GM21390 (cell line): ENCODE results near the gene NEGR1.
A peak's percentile ranks its signal among the peaks of the same experiment; 100 is the strongest.

Experiments used
- ATAC-seq: cut with Tn5 transposase; IDR thresholded peaks from one replicate; pipeline ENCODE4 v1.9.1; 2021; ENCODE audit not compliant: unreplicated experiment

The NEGR1 gene

GRCh38 chr1:71869326-71869725 lies 413.0 kb downstream of the NEGR1 start:
- ATAC-seq = no peak

- ATAC-seq = no peak
Observed at GRCh38 chr1:71862756-71863155, 419.6 kb downstream of the NEGR1 start.

GRCh38 chr1:71861022-71861421 lies 421.3 kb downstream of the NEGR1 start:
- no peak for ATAC-seq

GRCh38 chr1:71859806-71860205 lies 422.5 kb downstream of the NEGR1 start:
- no peak for ATAC-seq

GRCh38 chr1:71857862-71858261 lies 424.5 kb downstream of the NEGR1 start:
- ATAC-seq = no peak

GRCh38 chr1:71853360-71853759 lies 429.0 kb downstream of the NEGR1 start:
- no peak for ATAC-seq

GRCh38 chr1:71850936-71851335 lies 431.4 kb downstream of the NEGR1 start:
- no peak for ATAC-seq

- no peak for ATAC-seq
Observed at GRCh38 chr1:71850515-71850914, 431.8 kb downstream of the NEGR1 start.

- ATAC-seq = no peak
Observed at GRCh38 chr1:71843012-71843411, 439.3 kb downstream of the NEGR1 start.

GRCh38 chr1:71839876-71840275 lies 442.5 kb downstream of the NEGR1 start:
- ATAC-seq = no peak

GRCh38 chr1:71836904-71837303 lies 445.4 kb downstream of the NEGR1 start:
- ATAC-seq = no peak

- peak; percentile 77 for ATAC-seq
Observed at GRCh38 chr1:71835442-71835813, 446.9 kb downstream of the NEGR1 start.

GRCh38 chr1:71834601-71835441 lies 447.5 kb downstream of the NEGR1 start:
- no peak for ATAC-seq

GRCh38 chr1:71831646-71832045 lies 450.7 kb downstream of the NEGR1 start:
- no peak for ATAC-seq

- no peak for ATAC-seq
Observed at GRCh38 chr1:71829346-71829745, 453.0 kb downstream of the NEGR1 start.

- ATAC-seq = no peak
Observed at GRCh38 chr1:71828431-71829012, 453.8 kb downstream of the NEGR1 start.

- no peak for ATAC-seq
Observed at GRCh38 chr1:71823708-71824305, 458.5 kb downstream of the NEGR1 start.

GRCh38 chr1:71817028-71817427 lies 465.3 kb downstream of the NEGR1 start:
- ATAC-seq = no peak

GRCh38 chr1:71809085-71809484 lies 473.3 kb downstream of the NEGR1 start:
- ATAC-seq = no peak

GRCh38 chr1:71804140-71804539 lies 478.2 kb downstream of the NEGR1 start:
- no peak for ATAC-seq

- no peak for ATAC-seq
Observed at GRCh38 chr1:71796006-71796405, 486.3 kb downstream of the NEGR1 start.

- ATAC-seq = no peak
Observed at GRCh38 chr1:71792264-71792663, 490.1 kb downstream of the NEGR1 start.
